Left renal cortex interstitium (tissue), 4 donors: ENCODE measurements around the gene RGPD8. TPM values are rescaled to one million over a fixed set of nuclear protein-coding genes. Genes with fewer than 3 reads are reported as not detected.

Experiments
- DNase-seq, 4 donors: peaks; one replicate each; pipeline ENCODE4 v3.0.0-alpha.2; 2013; ENCODE audit warnings: low read depth in 4 of 4, low spot score in 2 of 4, missing footprints in 1 of 4
- polyA plus RNA-seq, 4 donors: library from polyadenylated mRNA; unstranded; fragments of 120-200 nt; gene quantifications; one replicate each; pipeline ENCODE4 v1.2.1, GENCODE V29; 2013; ENCODE audit not compliant: insufficient read length in 4 of 4

Gene RGPD8
- polyA plus RNA-seq, 4 donors, result 2.0 to 5.4 (median 3.6) TPM

DNA sequence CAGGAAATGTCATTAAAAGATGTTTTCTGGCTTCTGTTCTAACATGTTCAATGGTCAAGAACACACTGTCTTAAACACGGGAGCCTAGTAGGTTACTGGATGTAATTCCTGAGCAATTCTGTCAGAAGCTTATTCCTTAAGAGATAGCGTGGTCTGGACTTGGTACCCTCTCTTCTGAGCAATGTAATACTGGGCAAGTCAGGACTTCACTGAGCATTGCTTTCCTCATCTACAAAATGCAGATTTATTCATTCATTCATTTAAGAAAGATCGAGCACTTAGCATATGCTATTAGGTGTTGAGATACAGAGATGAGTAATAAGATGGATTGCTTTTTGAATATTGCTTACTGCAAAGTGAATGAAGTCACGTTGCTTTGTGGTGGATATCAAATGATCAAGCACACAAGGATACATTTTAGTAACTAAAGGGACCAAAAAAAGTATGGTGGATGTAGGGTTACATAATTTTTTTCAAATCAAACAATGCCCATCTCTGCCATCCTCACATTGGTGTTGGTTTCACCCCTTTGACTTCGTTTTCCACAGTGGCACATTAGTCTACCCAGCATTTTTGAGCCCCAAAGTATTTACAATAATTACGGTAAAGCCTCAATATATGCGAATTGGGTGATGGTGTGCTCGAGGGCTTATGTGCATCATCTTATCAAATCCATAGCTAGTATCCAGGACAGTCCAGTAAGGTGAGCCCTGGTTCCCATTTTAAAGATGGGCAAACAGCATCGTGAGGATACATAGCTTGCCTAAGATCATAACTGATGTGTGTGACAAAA, 92.8 kb downstream of the RGPD8 start:
- no peak for DNase-seq

- peak in 1 of 4 donors; percentile 36 for DNase-seq
Measured at GRCh38 chr2:112339986-112340385, 93.5 kb downstream of the RGPD8 start.

DNA sequence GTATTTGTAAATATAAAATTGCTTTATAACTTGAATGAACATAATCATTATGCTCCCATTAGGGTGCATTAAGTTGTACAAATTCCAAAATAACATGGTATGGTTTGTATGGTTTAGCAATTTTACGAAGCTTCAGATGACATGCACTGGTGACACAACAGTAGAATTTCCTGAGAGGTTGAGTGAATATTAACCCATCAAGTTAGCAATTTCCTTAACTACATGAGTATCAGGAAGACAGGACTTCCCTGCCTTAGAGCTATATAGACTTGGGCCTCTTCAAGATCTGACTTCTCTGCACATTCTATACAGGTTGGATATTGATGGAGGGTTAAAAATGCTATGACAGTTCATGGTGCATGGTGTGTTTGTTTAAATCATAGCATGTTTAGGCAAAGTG, 97.8 kb downstream of the RGPD8 start:
- no peak for DNase-seq

- DNase-seq, result no peak
Measured at GRCh38 chr2:112332123-112332696, 101.2 kb downstream of the RGPD8 start.

GRCh38 chr2:112322919-112323318, 110.5 kb downstream of the RGPD8 start:
- no peak for DNase-seq

DNA sequence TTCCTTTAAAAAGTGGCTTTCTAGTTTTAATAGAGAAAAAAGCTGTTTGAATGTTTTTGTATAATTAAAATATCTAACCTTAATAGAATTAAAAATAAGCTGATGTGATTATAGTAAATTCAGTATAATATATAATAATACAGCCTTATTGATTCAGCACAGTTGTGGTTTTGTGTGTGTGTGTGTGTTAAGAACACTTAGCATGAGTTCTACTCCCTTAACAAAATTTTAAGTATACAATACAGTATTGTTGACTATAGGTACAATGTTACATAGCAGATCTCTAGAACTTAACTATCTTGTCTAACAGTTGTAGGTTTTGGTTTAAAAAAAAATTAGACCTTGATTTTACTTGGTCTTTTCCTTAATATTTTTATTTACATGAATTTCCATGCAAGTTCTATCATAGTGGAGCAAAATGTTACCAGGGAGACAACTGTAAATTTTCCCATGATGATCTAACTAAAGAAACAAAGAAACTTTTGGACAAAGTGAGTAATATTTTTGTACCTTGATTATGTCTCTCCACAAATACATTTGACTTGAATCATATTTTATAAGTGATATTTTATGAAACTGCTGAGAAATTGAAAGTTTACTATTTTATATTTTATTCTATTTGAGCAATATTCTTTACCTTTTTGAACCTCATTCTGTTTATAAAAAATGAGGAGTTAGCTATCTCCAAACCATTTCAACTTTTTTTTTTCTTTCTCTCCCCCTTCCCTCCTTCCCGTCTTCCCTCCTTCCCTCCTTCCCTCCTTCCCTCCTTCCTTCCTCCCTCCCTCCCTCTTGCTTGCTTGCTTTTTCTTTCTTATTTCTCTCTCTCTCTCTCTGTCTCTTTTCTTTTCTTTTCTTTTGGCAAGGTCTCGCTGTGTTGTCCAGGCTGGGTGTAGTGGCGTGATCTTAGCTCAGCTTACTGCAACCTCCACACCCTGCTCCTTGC, 111.8 kb downstream of the RGPD8 start:
- no peak for DNase-seq

Other genes with a start within 250 kb of the RGPD8 start
- gene ZC3H8, start 178.6 kb downstream of the RGPD8 start, polyA plus RNA-seq, result 10 to 100 TPM; 14.3 to 28.4 (median 20.2) TPM
- 10 to 100 TPM in 2 of 4 donors, 1 to 10 TPM in 2; 6.4 to 11.2 (median 9.4) TPM for gene ZC3H6, start 158.0 kb downstream of the RGPD8 start, polyA plus RNA-seq
- gene TTL, start 48.5 kb upstream of the RGPD8 start, polyA plus RNA-seq, result 10 to 100 TPM; 36.0 to 42.3 (median 38.5) TPM
- gene POLR1B, start 108.8 kb upstream of the RGPD8 start, polyA plus RNA-seq, result 10 to 100 TPM; 22.0 to 26.3 (median 23.0) TPM
- 10 to 100 TPM; 23.0 to 44.6 (median 28.5) TPM for gene CHCHD5, start 151.0 kb upstream of the RGPD8 start, polyA plus RNA-seq
- 10 to 100 TPM; 40.5 to 53.9 (median 42.0) TPM for gene SLC20A1, start 212.3 kb upstream of the RGPD8 start, polyA plus RNA-seq